HepG2 (cell line): Measurements from ENCODE around the gene SRP9. TPM values are rescaled to one million over a fixed set of nuclear protein-coding genes. Genes with fewer than 3 reads are reported as not detected.

Experiments used
- ASH2L ChIP-seq: fragments of 300-600, 200-600 bp; sonication (generic); IDR thresholded peaks from 2 replicates; pipeline ENCODE4 v1.7.0; 2017; ENCODE audit warnings: low read depth, mild to moderate bottlenecking, moderate library complexity, mixed read lengths, low read length; ENCODE audit not compliant: insufficient read length
- CBX1 ChIP-seq: IDR thresholded peaks from one replicate; pipeline ENCODE4 v1.6.1; 2016; ENCODE audit warnings: antibody characterized with exemption, low read depth
- CEBPB ChIP-seq: IDR thresholded peaks from 2 replicates; pipeline ENCODE4 v1.6.1; 2011; ENCODE audit warnings: low read depth, low read length, improper control_type of control experiment, borderline replicate concordance
- CHD4 ChIP-seq: fragments of 200-600 bp; sonication (generic); IDR thresholded peaks from 2 replicates; pipeline ENCODE4 v1.7.0; 2017; ENCODE audit warnings: mild to moderate bottlenecking, low read length, borderline replicate concordance
- ELF3 ChIP-seq: IDR thresholded peaks from 2 replicates; pipeline ENCODE4 v1.6.1; 2016; ENCODE audit warnings: missing genetic modification reagents, missing compliant biosample characterization
- FOXP1 ChIP-seq, 2 experiments: fragments of 450-650 bp in 1 of 2; IDR thresholded peaks; 2 replicates each; pipeline ENCODE4 v1.6.1; 2017 to 2018; ENCODE audit warnings: antibody characterized with exemption in 1 of 2
- GATA4 ChIP-seq: sonication (generic); IDR thresholded peaks from 2 replicates; pipeline ENCODE4 v1.6.1; 2016; ENCODE audit warnings: antibody characterized with exemption, low read depth, borderline replicate concordance
- HDAC1 ChIP-seq: sonication (generic); formaldehyde crosslinking; IDR thresholded peaks from 2 replicates; pipeline ENCODE4 v1.5.1; 2020; ENCODE audit warnings: mild to moderate bottlenecking, missing genetic modification reagents
- HHEX ChIP-seq: IDR thresholded peaks from 2 replicates; pipeline ENCODE4 v1.6.1; 2016; ENCODE audit warnings: control low read depth
- HMG20A ChIP-seq: IDR thresholded peaks from 2 replicates; pipeline ENCODE4 v1.6.1; 2016; ENCODE audit warnings: borderline replicate concordance
- KDM6A ChIP-seq: IDR thresholded peaks from 2 replicates; pipeline ENCODE4 v1.6.1; 2016; ENCODE audit warnings: low read depth
- KLF16 ChIP-seq, 2 experiments: sonication (generic) in 1 of 2; formaldehyde crosslinking in 1 of 2; IDR thresholded peaks; 2 replicates each; pipeline versions ENCODE4 v1.6.1 to v1.8.0; 2016 to 2023; ENCODE audit warnings: missing genetic modification reagents in 2 of 2, missing compliant biosample characterization in 1 of 2
- MYC ChIP-seq: sonication (generic); formaldehyde crosslinking; IDR thresholded peaks from 2 replicates; pipeline ENCODE4 v1.9.0; 2021; ENCODE audit warnings: missing genetic modification reagents, borderline replicate concordance
- PHF8 ChIP-seq: sonication (generic); formaldehyde crosslinking; IDR thresholded peaks from 2 replicates; pipeline ENCODE4 v1.5.0; 2020; ENCODE audit warnings: missing genetic modification reagents
- PLRG1 ChIP-seq: fragments of 450-650 bp; conservative IDR thresholded peaks from 2 replicates; pipeline ENCODE4 v1.6.1; 2016
- SP4 ChIP-seq: sonication (generic); formaldehyde crosslinking; IDR thresholded peaks from 2 replicates; pipeline ENCODE4 v1.8.1; 2023; ENCODE audit warnings: mild to moderate bottlenecking, missing genetic modification reagents
- TBX2 ChIP-seq: sonication (generic); formaldehyde crosslinking; IDR thresholded peaks from 2 replicates; pipeline ENCODE4 v1.5.0; 2020; ENCODE audit warnings: missing genetic modification reagents, mild to moderate bottlenecking, borderline replicate concordance
- TBX3 ChIP-seq: fragments of 450-650 bp; IDR thresholded peaks from 2 replicates; pipeline ENCODE4 v1.6.1; 2017; ENCODE audit warnings: antibody characterized with exemption, mild to moderate bottlenecking, inconsistent platforms, borderline replicate concordance
- YEATS2 ChIP-seq: sonication (generic); formaldehyde crosslinking; IDR thresholded peaks from 2 replicates; pipeline ENCODE4 v1.4.0; 2020; ENCODE audit warnings: missing genetic modification reagents, borderline replicate concordance
- YEATS4 ChIP-seq: sonication (generic); formaldehyde crosslinking; IDR thresholded peaks from 2 replicates; pipeline ENCODE4 v1.4.0; 2020; ENCODE audit warnings: missing genetic modification reagents, borderline replicate concordance
- ZFAT ChIP-seq: sonication (generic); formaldehyde crosslinking; conservative IDR thresholded peaks from 2 replicates; pipeline ENCODE4 v1.8.1; 2023; ENCODE audit warnings: missing genetic modification reagents, inconsistent platforms
- ZFP36 ChIP-seq: fragments of 150-350 bp; IDR thresholded peaks from 2 replicates; pipeline ENCODE4 v1.6.1; 2018; ENCODE audit warnings: borderline replicate concordance, low read length, low read depth; ENCODE audit not compliant: partially characterized antibody
- ZNF383 ChIP-seq: sonication (generic); formaldehyde crosslinking; IDR thresholded peaks from 2 replicates; pipeline ENCODE4 v1.4.0; 2020; ENCODE audit warnings: missing genetic modification reagents, mild to moderate bottlenecking, borderline replicate concordance
- ZNF652 ChIP-seq: IDR thresholded peaks from 2 replicates; pipeline ENCODE4 v1.6.1; 2016; ENCODE audit warnings: low read depth, borderline replicate concordance
- polyA plus RNA-seq, 8 experiments: library from polyadenylated mRNA; depleted of rRNA in 3 of 8; stranded (reverse) in 7 of 8; unstranded in 1 of 8; fragments of >200 nt; fragmentation: Illumina TruSeq in 4 of 8; extraction: Trizol in 4 of 8; gene quantifications; 2 replicates each; pipeline versions ENCODE4 v1.2.1 to v1.2.3, GENCODE V29; 2011 to 2016; ENCODE audit warnings: low read depth in 4 of 8, missing spikeins in 1 of 8, mixed read lengths in 1 of 8; ENCODE audit not compliant: insufficient read depth in 1 of 8
- total RNA-seq, 5 experiments: library from RNA; depleted of rRNA; stranded (reverse); fragments of >200 nt; fragmentation: Illumina TruSeq; extraction: Trizol; gene quantifications; 2 replicates each; pipeline ENCODE4 v1.2.3, GENCODE V29; 2016; ENCODE audit warnings: low read depth in 1 of 5
- TF ChIP-seq, protein P1 (sequence below): sonication (generic); formaldehyde crosslinking; IDR thresholded peaks from 2 replicates; pipeline ENCODE4 v1.8.0; 2022; ENCODE audit warnings: missing genetic modification reagents, mild to moderate bottlenecking, moderate library complexity, borderline replicate concordance
- TF ChIP-seq, protein P2 (sequence below): sonication (generic); formaldehyde crosslinking; IDR thresholded peaks from 2 replicates; pipeline ENCODE4 v1.5.1; 2020; ENCODE audit warnings: missing genetic modification reagents, mild to moderate bottlenecking, borderline replicate concordance
- TF ChIP-seq, protein P3 (sequence below): sonication (generic); formaldehyde crosslinking; IDR thresholded peaks from 2 replicates; pipeline ENCODE4 v1.4.0; 2020; ENCODE audit warnings: low read depth, mild to moderate bottlenecking, missing genetic modification reagents

Gene SRP9
- total and polyA plus RNA-seq, 2 of the 13 experiments (the other 11 are each of a cell fraction or from before 2014, with no cell fraction given): 251 to 307 TPM

DNA sequence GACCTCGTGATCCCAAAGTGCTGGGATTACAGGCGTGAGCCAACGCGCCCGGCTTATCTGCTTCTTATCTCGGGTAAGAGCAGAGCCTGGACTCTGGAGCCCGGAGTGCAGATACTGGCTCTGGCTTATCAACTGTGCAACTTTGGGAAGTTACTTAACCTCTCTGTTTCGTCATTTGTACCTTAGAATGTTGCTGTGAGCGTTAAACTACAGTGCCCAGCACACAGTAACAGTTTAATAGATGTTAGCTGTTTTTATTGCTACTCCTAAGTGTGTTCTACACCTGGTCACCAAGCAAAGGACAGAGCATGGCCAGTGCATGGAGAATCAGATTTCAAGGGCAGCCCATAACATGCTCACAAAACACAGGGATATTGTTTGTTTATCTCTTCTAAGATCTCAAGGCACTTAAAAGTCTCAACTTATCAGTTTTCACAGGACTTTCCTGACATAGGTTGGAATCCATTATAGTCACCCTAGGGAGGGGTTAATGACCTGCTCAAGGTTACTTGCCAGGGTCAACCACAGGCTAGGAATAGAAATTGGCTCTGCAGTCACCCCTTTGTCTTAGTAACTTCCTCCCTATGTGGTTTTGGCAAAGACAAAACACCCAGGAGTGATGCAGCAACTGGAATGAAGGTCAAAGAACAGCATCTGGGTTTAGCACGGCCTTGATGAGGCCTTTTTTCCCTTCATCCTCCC is 22.5 kb upstream of the SRP9 start (continued):
- TF ChIP-seq TBX3: no peak
- peak; percentile 29; the same call in 1 of the 2 replicates for TF ChIP-seq KDM6A
- peak; percentile 83 for TF ChIP-seq CBX1
- peak; percentile 74 for TF ChIP-seq TBX2 (CRISPR knock-in tag)
- TF ChIP-seq PLRG1: no peak
- TF ChIP-seq HMG20A: peak; percentile 35; the same call in 1 of the 2 replicates
- no peak for TF ChIP-seq FOXP1 (IDR thresholded peaks at IDR 0.05)
- peak; percentile 37; the same call in 1 of the 2 replicates for TF ChIP-seq FOXP1 (CRISPR knock-in tag; IDR thresholded peaks at IDR 0.05)
- peak; percentile 41; the same call in 1 of the 2 replicates for TF ChIP-seq MYC (CRISPR knock-in tag)
- TF ChIP-seq ELF3 (CRISPR knock-in tag): 0 out of 2 replicates have a peak, but pooled peaks have one; percentile 13
- TF ChIP-seq CEBPB: 0 out of 2 replicates have a peak, but pooled peaks have one; percentile 27
- TF ChIP-seq, protein P1, sequence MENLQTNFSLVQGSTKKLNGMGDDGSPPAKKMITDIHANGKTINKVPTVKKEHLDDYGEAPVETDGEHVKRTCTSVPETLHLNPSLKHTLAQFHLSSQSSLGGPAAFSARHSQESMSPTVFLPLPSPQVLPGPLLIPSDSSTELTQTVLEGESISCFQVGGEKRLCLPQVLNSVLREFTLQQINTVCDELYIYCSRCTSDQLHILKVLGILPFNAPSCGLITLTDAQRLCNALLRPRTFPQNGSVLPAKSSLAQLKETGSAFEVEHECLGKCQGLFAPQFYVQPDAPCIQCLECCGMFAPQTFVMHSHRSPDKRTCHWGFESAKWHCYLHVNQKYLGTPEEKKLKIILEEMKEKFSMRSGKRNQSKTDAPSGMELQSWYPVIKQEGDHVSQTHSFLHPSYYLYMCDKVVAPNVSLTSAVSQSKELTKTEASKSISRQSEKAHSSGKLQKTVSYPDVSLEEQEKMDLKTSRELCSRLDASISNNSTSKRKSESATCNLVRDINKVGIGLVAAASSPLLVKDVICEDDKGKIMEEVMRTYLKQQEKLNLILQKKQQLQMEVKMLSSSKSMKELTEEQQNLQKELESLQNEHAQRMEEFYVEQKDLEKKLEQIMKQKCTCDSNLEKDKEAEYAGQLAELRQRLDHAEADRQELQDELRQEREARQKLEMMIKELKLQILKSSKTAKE: 0 out of 2 replicates have a peak, but pooled peaks have one; percentile 33
- TF ChIP-seq PHF8 (CRISPR knock-in tag): no peak; the same call in 1 of the 2 replicates
- peak in 1 of 2 experiments; percentile 25; a peak in 1 of 4 replicates for TF ChIP-seq KLF16 (CRISPR knock-in tag; IDR thresholded peaks at IDR 0.05)
- peak; percentile 20; the same call in 1 of the 2 replicates for TF ChIP-seq HDAC1 (CRISPR knock-in tag)
- TF ChIP-seq, protein P2, sequence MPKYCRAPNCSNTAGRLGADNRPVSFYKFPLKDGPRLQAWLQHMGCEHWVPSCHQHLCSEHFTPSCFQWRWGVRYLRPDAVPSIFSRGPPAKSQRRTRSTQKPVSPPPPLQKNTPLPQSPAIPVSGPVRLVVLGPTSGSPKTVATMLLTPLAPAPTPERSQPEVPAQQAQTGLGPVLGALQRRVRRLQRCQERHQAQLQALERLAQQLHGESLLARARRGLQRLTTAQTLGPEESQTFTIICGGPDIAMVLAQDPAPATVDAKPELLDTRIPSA (CRISPR knock-in tag): no peak
- peak; percentile 73; the same call in 1 of the 2 replicates for TF ChIP-seq CHD4
- TF ChIP-seq ZFP36: peak; percentile 81
- TF ChIP-seq ZNF652: peak; percentile 68; the same call in 1 of the 2 replicates
- TF ChIP-seq SP4 (CRISPR knock-in tag): peak; percentile 15; the same call in 1 of the 2 replicates
- TF ChIP-seq, protein P3, sequence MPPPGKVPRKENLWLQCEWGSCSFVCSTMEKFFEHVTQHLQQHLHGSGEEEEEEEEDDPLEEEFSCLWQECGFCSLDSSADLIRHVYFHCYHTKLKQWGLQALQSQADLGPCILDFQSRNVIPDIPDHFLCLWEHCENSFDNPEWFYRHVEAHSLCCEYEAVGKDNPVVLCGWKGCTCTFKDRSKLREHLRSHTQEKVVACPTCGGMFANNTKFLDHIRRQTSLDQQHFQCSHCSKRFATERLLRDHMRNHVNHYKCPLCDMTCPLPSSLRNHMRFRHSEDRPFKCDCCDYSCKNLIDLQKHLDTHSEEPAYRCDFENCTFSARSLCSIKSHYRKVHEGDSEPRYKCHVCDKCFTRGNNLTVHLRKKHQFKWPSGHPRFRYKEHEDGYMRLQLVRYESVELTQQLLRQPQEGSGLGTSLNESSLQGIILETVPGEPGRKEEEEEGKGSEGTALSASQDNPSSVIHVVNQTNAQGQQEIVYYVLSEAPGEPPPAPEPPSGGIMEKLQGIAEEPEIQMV (CRISPR knock-in tag): no peak
- no peak for TF ChIP-seq ZFAT (CRISPR knock-in tag)
- peak; percentile 41 for TF ChIP-seq ASH2L
- no peak for TF ChIP-seq HHEX (CRISPR knock-in tag)
- peak; percentile 77; the same call in 1 of the 2 replicates for TF ChIP-seq GATA4
- no peak for TF ChIP-seq ZNF383
- no peak; the same call in 1 of the 2 replicates for TF ChIP-seq YEATS2 (CRISPR knock-in tag)
- 0 out of 2 replicates have a peak, but pooled peaks have one; percentile 37 for TF ChIP-seq YEATS4 (CRISPR knock-in tag)
